Skeletal muscle cell (primary cell): Measurements from ENCODE around the gene UNC5C.

Experiments
- DNase-seq: peaks from one replicate; pipeline ENCODE4 v3.0.0-alpha.2; 2010; ENCODE audit warnings: low read depth
- H3K4me3 ChIP-seq: 2 replicates; pipeline ENCODE4 v1.5.1; 2011; ENCODE audit warnings: low read depth, mild to moderate bottlenecking, control low read depth, low read length, moderate library complexity

Gene UNC5C

GRCh38 chr4:95294321-95294720, 254.5 kb downstream of the UNC5C start:
- no peak for DNase-seq
- H3K4me3 ChIP-seq, result no peak overlapping the region

GRCh38 chr4:95293014-95293413, 255.8 kb downstream of the UNC5C start:
- no peak for DNase-seq
- H3K4me3 ChIP-seq, result no peak overlapping the region

- no peak overlapping the region for H3K4me3 ChIP-seq
- DNase-seq, result no peak
Measured at GRCh38 chr4:95290702-95291101, 258.1 kb downstream of the UNC5C start.

- H3K4me3 ChIP-seq, result no peak overlapping the region
- no peak for DNase-seq
Measured at GRCh38 chr4:95289028-95289634, 259.6 kb downstream of the UNC5C start.

- DNase-seq, result no peak
- H3K4me3 ChIP-seq, result no peak overlapping the region
Measured at GRCh38 chr4:95288552-95288951, 260.2 kb downstream of the UNC5C start.

GRCh38 chr4:95285797-95286196, 263.0 kb downstream of the UNC5C start:
- no peak overlapping the region for H3K4me3 ChIP-seq
- DNase-seq, result no peak

- DNase-seq, result no peak
- no peak overlapping the region for H3K4me3 ChIP-seq
Measured at GRCh38 chr4:95284655-95285054, 264.1 kb downstream of the UNC5C start.

- no peak for DNase-seq
- no peak overlapping the region for H3K4me3 ChIP-seq
Measured at GRCh38 chr4:95283320-95283719, 265.5 kb downstream of the UNC5C start.

GRCh38 chr4:95272797-95273196, 276.0 kb downstream of the UNC5C start:
- no peak for DNase-seq
- H3K4me3 ChIP-seq, result no peak overlapping the region

GRCh38 chr4:95272036-95272435, 276.7 kb downstream of the UNC5C start:
- DNase-seq, result no peak
- no peak overlapping the region for H3K4me3 ChIP-seq

GRCh38 chr4:95268819-95269565, 279.8 kb downstream of the UNC5C start:
- no peak for DNase-seq
- H3K4me3 ChIP-seq, result no peak overlapping the region

GRCh38 chr4:95267081-95267480, 281.7 kb downstream of the UNC5C start:
- DNase-seq, result no peak
- H3K4me3 ChIP-seq, result no peak overlapping the region

GRCh38 chr4:95265814-95266740, 282.7 kb downstream of the UNC5C start:
- DNase-seq, result no peak
- no peak overlapping the region for H3K4me3 ChIP-seq

- no peak for DNase-seq
- H3K4me3 ChIP-seq, result no peak overlapping the region
Measured at GRCh38 chr4:95264843-95265242, 283.9 kb downstream of the UNC5C start.

GRCh38 chr4:95263960-95264359, 284.8 kb downstream of the UNC5C start:
- no peak for DNase-seq
- no peak overlapping the region for H3K4me3 ChIP-seq

GRCh38 chr4:95263391-95263790, 285.4 kb downstream of the UNC5C start:
- DNase-seq, result no peak
- H3K4me3 ChIP-seq, result no peak overlapping the region

GRCh38 chr4:95256108-95256835, 292.5 kb downstream of the UNC5C start:
- no peak overlapping the region for H3K4me3 ChIP-seq
- no peak for DNase-seq

GRCh38 chr4:95255396-95256107, 293.2 kb downstream of the UNC5C start:
- DNase-seq, result peak; percentile 65

GRCh38 chr4:95251568-95251967, 297.2 kb downstream of the UNC5C start:
- no peak for DNase-seq
- no peak overlapping the region for H3K4me3 ChIP-seq

More at GRCh38 chr4:95255396-95256107, 293.2 kb downstream of the UNC5C start:
- no peak overlapping the region for H3K4me3 ChIP-seq
